ENCODE measurements around the gene OR56A4. TPM values are rescaled to one million over a fixed set of nuclear protein-coding genes. Genes with fewer than 3 reads are reported as not detected.

Gene OR56A4
- total RNA-seq, 1 donor from 2014 or later = not detected

Other genes starting within 250 kb of the OR56A4 start
- gene OR52N5, start 223.6 kb downstream of the OR56A4 start, total RNA-seq = not detected in 2 replicates
- gene OR52N1, start 215.7 kb downstream of the OR56A4 start, total RNA-seq = not detected in 2 replicates
- gene OR52N2, start 198.0 kb downstream of the OR56A4 start, total RNA-seq = not detected in 2 replicates
- not detected in 2 replicates for gene OR52E6, start 165.0 kb downstream of the OR56A4 start, total RNA-seq
- not detected in 2 replicates for gene OR52E8, start 149.3 kb downstream of the OR56A4 start, total RNA-seq
- not detected in 2 replicates for gene OR52E4, start 126.3 kb downstream of the OR56A4 start, total RNA-seq
- gene OR52E5, start 113.7 kb downstream of the OR56A4 start, total RNA-seq = not detected in 2 replicates
- not detected in 2 replicates for gene OR56A3, start 64.7 kb downstream of the OR56A4 start, total RNA-seq
- not detected in 2 replicates for gene OR56A5, start 38.5 kb downstream of the OR56A4 start, total RNA-seq
- gene OR52L1, start 20.0 kb downstream of the OR56A4 start, total RNA-seq = 0.20 TPM in 1 of 2 replicates, not detected in the other
- gene OR56A1, start 23.8 kb upstream of the OR56A4 start, total RNA-seq = not detected in 2 replicates
- not detected in 2 replicates for gene OR56B4, start 100.7 kb upstream of the OR56A4 start, total RNA-seq
- gene OR52B2, start 163.4 kb upstream of the OR56A4 start, total RNA-seq = not detected in 2 replicates
- gene OR52W1, start 192.3 kb upstream of the OR56A4 start, total RNA-seq = not detected in 2 replicates
- gene C11orf42, start 198.6 kb upstream of the OR56A4 start, total RNA-seq = not detected in 2 replicates
- 19.3 TPM in 2 replicates for gene FHIP1B, start 227.7 kb upstream of the OR56A4 start, total RNA-seq
- gene CNGA4, start 232.1 kb upstream of the OR56A4 start, total RNA-seq = 0.10 TPM in 1 of 2 replicates, not detected in the other

Data from activated T-helper 1 cell treated with anti-CD3 and anti-CD28 coated beads, Interleukin-12 subunit alpha, Interleukin-12 subunit beta, Interleukin-2, Interleukin-4 antibody, amounts not matched to agents 30 ng/mL and 10 ng/mL and 1 ng/mL, durations not matched to agents 14 hours and 24 hours and 36 hours (primary cell).